Measurements from ENCODE around the gene CMSS1. TPM values are rescaled to one million over a fixed set of nuclear protein-coding genes. Genes with fewer than 3 reads are reported as not detected.

CMSS1 gene
- total and polyA plus RNA-seq, 2 of the 13 experiments (the other 11 are each of a cell fraction or from before 2014, with no cell fraction given), result 6.4 to 48.7 TPM

DNA sequence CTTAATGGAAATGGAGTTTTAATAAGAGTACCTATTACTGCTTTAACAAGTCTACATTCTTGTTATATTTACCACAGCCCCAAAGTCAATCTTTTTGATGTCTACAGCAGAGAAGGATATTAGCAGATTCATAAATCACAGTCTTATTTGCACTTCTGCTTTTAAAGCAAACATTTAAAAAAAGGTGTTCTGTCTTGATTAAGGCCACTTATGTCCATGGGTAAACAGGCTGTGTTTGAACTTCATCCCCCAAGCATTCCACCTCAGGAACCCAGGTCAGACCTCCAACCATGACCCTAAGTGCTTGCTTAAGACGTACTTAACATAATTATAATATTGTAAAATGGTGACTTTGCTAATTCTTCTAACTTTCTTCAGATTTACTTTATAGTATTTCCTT, 113.4 kb downstream of the CMSS1 start (continued):
- TF ChIP-seq, protein P1, sequence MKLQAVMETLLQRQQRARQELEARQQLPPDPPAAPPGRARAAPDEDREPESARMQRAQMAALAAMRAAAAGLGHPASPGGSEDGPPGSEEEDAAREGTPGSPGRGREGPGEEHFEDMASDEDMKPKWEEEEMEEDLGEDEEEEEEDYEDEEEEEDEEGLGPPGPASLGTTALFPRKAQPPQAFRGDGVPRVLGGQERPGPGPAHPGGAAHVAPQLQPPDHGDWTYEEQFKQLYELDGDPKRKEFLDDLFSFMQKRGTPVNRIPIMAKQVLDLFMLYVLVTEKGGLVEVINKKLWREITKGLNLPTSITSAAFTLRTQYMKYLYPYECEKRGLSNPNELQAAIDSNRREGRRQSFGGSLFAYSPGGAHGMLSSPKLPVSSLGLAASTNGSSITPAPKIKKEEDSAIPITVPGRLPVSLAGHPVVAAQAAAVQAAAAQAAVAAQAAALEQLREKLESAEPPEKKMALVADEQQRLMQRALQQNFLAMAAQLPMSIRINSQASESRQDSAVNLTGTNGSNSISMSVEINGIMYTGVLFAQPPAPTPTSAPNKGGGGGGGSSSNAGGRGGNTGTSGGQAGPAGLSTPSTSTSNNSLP (IDR thresholded peaks at IDR 0.05; ENCODE audit: low read depth, low read length), result 0 out of 2 replicates have a peak, but pooled peaks have one; percentile 33
- TF ChIP-seq MAFK (conservative IDR thresholded peaks at IDR 0.05 in 1 of 2, IDR thresholded peaks at IDR 0.05 in 1 of 2; ENCODE audit: low read length in 2 of 2) (no peak), BCL6 (CRISPR knock-in tag; IDR thresholded peaks at IDR 0.05) (peak; percentile 75), SUZ12 (IDR thresholded peaks at IDR 0.05; ENCODE audit: low read depth, low read length) (no peak), TEAD3 (CRISPR knock-in tag; optimal IDR thresholded peaks at IDR 0.05; ENCODE audit: borderline replicate concordance) (peak; percentile 82), FOXA3 (CRISPR knock-in tag; IDR thresholded peaks at IDR 0.05) (peak; percentile 96), EZH2 (conservative IDR thresholded peaks at IDR 0.05; ENCODE audit: low read depth, low read length) (no peak), RXRB (CRISPR knock-in tag; IDR thresholded peaks at IDR 0.05; ENCODE audit: borderline replicate concordance) (peak; percentile 61; the same call in 1 of the 2 replicates), PHF21A (CRISPR knock-in tag; IDR thresholded peaks at IDR 0.05) (peak; percentile 39; the same call in 1 of the 2 replicates), NKX3-1 (CRISPR knock-in tag; IDR thresholded peaks at IDR 0.05) (peak; percentile 80), ETV5 (CRISPR knock-in tag; IDR thresholded peaks at IDR 0.05; ENCODE audit: borderline replicate concordance) (peak; percentile 33; the same call in 1 of the 2 replicates), TARDBP (CRISPR knock-in tag; IDR thresholded peaks at IDR 0.05) (peak; percentile 52; the same call in 1 of the 2 replicates), CREM (IDR thresholded peaks at IDR 0.05) (peak; percentile 68), CREM (CRISPR knock-in tag; IDR thresholded peaks at IDR 0.05) (no peak), SATB2 (CRISPR knock-in tag; IDR thresholded peaks at IDR 0.05) (0 out of 2 replicates have a peak, but pooled peaks have one; percentile 46), FOXJ3 (CRISPR knock-in tag; IDR thresholded peaks at IDR 0.05; ENCODE audit: borderline replicate concordance) (peak; percentile 54; the same call in 1 of the 2 replicates), HOXD1 (CRISPR knock-in tag; IDR thresholded peaks at IDR 0.05) (peak; percentile 95), PRMT3 (CRISPR knock-in tag; IDR thresholded peaks at IDR 0.05; ENCODE audit: borderline replicate concordance, low read depth) (no peak)
- TF ChIP-seq, protein P2, sequence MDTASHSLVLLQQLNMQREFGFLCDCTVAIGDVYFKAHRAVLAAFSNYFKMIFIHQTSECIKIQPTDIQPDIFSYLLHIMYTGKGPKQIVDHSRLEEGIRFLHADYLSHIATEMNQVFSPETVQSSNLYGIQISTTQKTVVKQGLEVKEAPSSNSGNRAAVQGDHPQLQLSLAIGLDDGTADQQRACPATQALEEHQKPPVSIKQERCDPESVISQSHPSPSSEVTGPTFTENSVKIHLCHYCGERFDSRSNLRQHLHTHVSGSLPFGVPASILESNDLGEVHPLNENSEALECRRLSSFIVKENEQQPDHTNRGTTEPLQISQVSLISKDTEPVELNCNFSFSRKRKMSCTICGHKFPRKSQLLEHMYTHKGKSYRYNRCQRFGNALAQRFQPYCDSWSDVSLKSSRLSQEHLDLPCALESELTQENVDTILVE (CRISPR knock-in tag; IDR thresholded peaks at IDR 0.05), result 0 out of 2 replicates have a peak, but pooled peaks have one; percentile 61
- TF ChIP-seq, protein P3, sequence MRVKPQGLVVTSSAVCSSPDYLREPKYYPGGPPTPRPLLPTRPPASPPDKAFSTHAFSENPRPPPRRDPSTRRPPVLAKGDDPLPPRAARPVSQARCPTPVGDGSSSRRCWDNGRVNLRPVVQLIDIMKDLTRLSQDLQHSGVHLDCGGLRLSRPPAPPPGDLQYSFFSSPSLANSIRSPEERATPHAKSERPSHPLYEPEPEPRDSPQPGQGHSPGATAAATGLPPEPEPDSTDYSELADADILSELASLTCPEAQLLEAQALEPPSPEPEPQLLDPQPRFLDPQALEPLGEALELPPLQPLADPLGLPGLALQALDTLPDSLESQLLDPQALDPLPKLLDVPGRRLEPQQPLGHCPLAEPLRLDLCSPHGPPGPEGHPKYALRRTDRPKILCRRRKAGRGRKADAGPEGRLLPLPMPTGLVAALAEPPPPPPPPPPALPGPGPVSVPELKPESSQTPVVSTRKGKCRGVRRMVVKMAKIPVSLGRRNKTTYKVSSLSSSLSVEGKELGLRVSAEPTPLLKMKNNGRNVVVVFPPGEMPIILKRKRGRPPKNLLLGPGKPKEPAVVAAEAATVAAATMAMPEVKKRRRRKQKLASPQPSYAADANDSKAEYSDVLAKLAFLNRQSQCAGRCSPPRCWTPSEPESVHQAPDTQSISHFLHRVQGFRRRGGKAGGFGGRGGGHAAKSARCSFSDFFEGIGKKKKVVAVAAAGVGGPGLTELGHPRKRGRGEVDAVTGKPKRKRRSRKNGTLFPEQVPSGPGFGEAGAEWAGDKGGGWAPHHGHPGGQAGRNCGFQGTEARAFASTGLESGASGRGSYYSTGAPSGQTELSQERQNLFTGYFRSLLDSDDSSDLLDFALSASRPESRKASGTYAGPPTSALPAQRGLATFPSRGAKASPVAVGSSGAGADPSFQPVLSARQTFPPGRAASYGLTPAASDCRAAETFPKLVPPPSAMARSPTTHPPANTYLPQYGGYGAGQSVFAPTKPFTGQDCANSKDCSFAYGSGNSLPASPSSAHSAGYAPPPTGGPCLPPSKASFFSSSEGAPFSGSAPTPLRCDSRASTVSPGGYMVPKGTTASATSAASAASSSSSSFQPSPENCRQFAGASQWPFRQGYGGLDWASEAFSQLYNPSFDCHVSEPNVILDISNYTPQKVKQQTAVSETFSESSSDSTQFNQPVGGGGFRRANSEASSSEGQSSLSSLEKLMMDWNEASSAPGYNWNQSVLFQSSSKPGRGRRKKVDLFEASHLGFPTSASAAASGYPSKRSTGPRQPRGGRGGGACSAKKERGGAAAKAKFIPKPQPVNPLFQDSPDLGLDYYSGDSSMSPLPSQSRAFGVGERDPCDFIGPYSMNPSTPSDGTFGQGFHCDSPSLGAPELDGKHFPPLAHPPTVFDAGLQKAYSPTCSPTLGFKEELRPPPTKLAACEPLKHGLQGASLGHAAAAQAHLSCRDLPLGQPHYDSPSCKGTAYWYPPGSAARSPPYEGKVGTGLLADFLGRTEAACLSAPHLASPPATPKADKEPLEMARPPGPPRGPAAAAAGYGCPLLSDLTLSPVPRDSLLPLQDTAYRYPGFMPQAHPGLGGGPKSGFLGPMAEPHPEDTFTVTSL (CRISPR knock-in tag; IDR thresholded peaks at IDR 0.05; ENCODE audit: borderline replicate concordance), result peak; percentile 60; the same call in 1 of the 2 replicates
- TF ChIP-seq, protein P4, sequence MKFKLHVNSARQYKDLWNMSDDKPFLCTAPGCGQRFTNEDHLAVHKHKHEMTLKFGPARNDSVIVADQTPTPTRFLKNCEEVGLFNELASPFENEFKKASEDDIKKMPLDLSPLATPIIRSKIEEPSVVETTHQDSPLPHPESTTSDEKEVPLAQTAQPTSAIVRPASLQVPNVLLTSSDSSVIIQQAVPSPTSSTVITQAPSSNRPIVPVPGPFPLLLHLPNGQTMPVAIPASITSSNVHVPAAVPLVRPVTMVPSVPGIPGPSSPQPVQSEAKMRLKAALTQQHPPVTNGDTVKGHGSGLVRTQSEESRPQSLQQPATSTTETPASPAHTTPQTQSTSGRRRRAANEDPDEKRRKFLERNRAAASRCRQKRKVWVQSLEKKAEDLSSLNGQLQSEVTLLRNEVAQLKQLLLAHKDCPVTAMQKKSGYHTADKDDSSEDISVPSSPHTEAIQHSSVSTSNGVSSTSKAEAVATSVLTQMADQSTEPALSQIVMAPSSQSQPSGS (CRISPR knock-in tag; IDR thresholded peaks at IDR 0.05), result 0 out of 2 replicates have a peak, but pooled peaks have one; percentile 19

All from HepG2 (cell line).